Measurements from ENCODE around the gene SIAE. TPM values are rescaled to one million over a fixed set of nuclear protein-coding genes. Genes with fewer than 3 reads are reported as not detected.

SIAE gene
- total and polyA plus RNA-seq, 2 of the 4 experiments (the other 2 are of a cell fraction), result 4.7 to 12.0 TPM

DNA sequence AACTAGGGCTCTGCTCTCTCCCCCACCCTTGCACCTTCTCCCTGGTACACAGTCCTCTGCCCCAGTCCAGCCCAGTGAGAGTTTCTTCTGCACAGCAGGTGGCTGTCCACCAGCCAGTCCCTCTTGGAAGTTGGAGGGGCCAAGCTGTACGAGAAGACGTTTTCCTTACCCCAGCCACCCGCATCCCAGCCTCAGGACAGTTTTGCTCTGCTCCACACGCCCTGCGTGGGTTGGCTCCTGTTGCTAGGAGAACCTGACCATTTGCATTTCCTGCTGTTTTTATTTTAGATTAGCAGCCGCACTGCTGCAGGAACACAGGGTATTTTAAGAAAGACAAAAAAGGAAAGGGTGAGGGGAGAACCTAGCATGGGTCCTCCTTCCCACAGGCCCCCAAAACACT, 48.6 kb upstream of the SIAE start:
- no peak overlapping the region for H2AK9ac ChIP-seq (replicated peaks; ENCODE audit: low read depth, low read length, poor library complexity)
- no peak overlapping the region for H4K8ac ChIP-seq (ENCODE audit: low read depth in 2 of 2, low read length in 2 of 2)
- no peak overlapping the region for H3K9ac ChIP-seq (ENCODE audit: low read depth, low read length)
- H3K9me1 ChIP-seq (ENCODE audit: insufficient read depth, low read length), result peaks cover 12% of the 10 kb centered on the region
- H2BK20ac ChIP-seq (ENCODE audit: low read depth, low read length), result no peak overlapping the region
- no peak overlapping the region for H2BK120ac ChIP-seq (ENCODE audit: low read depth, low read length)
- H3K4me2 ChIP-seq (ENCODE audit: low read depth, low read length), result no peak overlapping the region
- no peak overlapping the region for H2BK15ac ChIP-seq (ENCODE audit: low read depth, low read length)
- peaks cover 36% of the 10 kb centered on the region for H3K27me3 ChIP-seq (ENCODE audit: control insufficient read depth, insufficient read depth, low read length)
- BruUV-seq (replicated peaks), result no TSS peak
- H2BK5ac ChIP-seq (ENCODE audit: low read depth, low read length, poor library complexity, severe bottlenecking), result no peak overlapping the region
- in situ Hi-C loops (cut with MboI; ENCODE audit: low sequenced_read_pairs), result no loop called here
- ChIA-PET CTCF (no interaction called here), POLR2A (ENCODE audit: unreplicated experiment) (no interaction called here)
- TF ChIP-seq MXI1 (IDR thresholded peaks at IDR 0.05; ENCODE audit: borderline replicate concordance, low read depth, low read length), result no peak
- TF ChIP-seq RFX5 (IDR thresholded peaks at IDR 0.05; ENCODE audit: low read depth, low read length), result no peak
- TF ChIP-seq, protein P1, sequence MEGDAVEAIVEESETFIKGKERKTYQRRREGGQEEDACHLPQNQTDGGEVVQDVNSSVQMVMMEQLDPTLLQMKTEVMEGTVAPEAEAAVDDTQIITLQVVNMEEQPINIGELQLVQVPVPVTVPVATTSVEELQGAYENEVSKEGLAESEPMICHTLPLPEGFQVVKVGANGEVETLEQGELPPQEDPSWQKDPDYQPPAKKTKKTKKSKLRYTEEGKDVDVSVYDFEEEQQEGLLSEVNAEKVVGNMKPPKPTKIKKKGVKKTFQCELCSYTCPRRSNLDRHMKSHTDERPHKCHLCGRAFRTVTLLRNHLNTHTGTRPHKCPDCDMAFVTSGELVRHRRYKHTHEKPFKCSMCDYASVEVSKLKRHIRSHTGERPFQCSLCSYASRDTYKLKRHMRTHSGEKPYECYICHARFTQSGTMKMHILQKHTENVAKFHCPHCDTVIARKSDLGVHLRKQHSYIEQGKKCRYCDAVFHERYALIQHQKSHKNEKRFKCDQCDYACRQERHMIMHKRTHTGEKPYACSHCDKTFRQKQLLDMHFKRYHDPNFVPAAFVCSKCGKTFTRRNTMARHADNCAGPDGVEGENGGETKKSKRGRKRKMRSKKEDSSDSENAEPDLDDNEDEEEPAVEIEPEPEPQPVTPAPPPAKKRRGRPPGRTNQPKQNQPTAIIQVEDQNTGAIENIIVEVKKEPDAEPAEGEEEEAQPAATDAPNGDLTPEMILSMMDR (conservative IDR thresholded peaks at IDR 0.05; ENCODE audit: low read depth, low read length), result no peak
- no peak for TF ChIP-seq RCOR1 (IDR thresholded peaks at IDR 0.05; ENCODE audit: insufficient replicate concordance, low read length)
- no peak for TF ChIP-seq RAD21 (IDR thresholded peaks at IDR 0.05; ENCODE audit: low read length)
- TF ChIP-seq POLR2A (IDR thresholded peaks at IDR 0.05; ENCODE audit: low read depth, low read length), result no peak
- TF ChIP-seq SMC3 (IDR thresholded peaks at IDR 0.05; ENCODE audit: low read depth, low read length), result no peak
- no peak for TF ChIP-seq BHLHE40 (IDR thresholded peaks at IDR 0.05; ENCODE audit: low read depth, low read length)
- no peak for TF ChIP-seq FOS (IDR thresholded peaks at IDR 0.05; ENCODE audit: low read depth, low read length)
- no peak for TF ChIP-seq CEBPB (IDR thresholded peaks at IDR 0.05; ENCODE audit: low read depth, low read length)
- TF ChIP-seq, protein P2, sequence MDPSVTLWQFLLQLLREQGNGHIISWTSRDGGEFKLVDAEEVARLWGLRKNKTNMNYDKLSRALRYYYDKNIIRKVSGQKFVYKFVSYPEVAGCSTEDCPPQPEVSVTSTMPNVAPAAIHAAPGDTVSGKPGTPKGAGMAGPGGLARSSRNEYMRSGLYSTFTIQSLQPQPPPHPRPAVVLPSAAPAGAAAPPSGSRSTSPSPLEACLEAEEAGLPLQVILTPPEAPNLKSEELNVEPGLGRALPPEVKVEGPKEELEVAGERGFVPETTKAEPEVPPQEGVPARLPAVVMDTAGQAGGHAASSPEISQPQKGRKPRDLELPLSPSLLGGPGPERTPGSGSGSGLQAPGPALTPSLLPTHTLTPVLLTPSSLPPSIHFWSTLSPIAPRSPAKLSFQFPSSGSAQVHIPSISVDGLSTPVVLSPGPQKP (IDR thresholded peaks at IDR 0.05; ENCODE audit: borderline replicate concordance, low read depth, low read length), result no peak
- no peak overlapping the region for H3K27ac ChIP-seq (ENCODE audit: insufficient read depth, low read length)
- no peak overlapping the region for H4K91ac ChIP-seq (ENCODE audit: insufficient read depth, low read depth, low read length)
- H3K36me3 ChIP-seq (ENCODE audit: control insufficient read depth, insufficient read depth, low read length), result no peaks in the 10 kb centered on the region
- H3K4ac ChIP-seq (ENCODE audit: low read depth, low read length), result no peak overlapping the region
- H3K4me1 ChIP-seq (ENCODE audit: control insufficient read depth, insufficient read depth, low read length), result peaks cover 6% of the 10 kb centered on the region
- H3K9me3 ChIP-seq (ENCODE audit: control insufficient read depth, insufficient read depth, low read length), result no peaks in the 10 kb centered on the region
- DNase-seq (no peak), ATAC-seq (ENCODE audit: low read depth) (no peak)
- intact Hi-C loops (cut with micrococcal nuclease), result no loop called here
- no peaks in the 10 kb centered on the region for H3K79me1 ChIP-seq (ENCODE audit: low read depth in 1 of 2, low read length in 2 of 2)
- no peak overlapping the region for H3K23ac ChIP-seq (ENCODE audit: low read depth, low read length)
- H3K18ac ChIP-seq (ENCODE audit: low read depth, low read length), result no peak overlapping the region
- no peak overlapping the region for H4K5ac ChIP-seq (ENCODE audit: low read depth, low read length)
- H2AFZ ChIP-seq (replicated peaks; ENCODE audit: low read length, poor library complexity), result no peak overlapping the region
- dilution Hi-C loops (cut with HindIII; ENCODE audit: low sequenced_read_pairs, unreplicated experiment), result no loop called here
- no peak overlapping the region for H3K56ac ChIP-seq (ENCODE audit: extremely low read depth, insufficient read depth, low read length)
- no peaks in the 10 kb centered on the region for H4K20me1 ChIP-seq (ENCODE audit: insufficient read depth, low read length)
- no peak overlapping the region for H3K4me3 ChIP-seq (ENCODE audit: insufficient read depth, low read depth, low read length)
- H2AK5ac ChIP-seq (ENCODE audit: low read depth, low read length), result no peak overlapping the region
- H3K14ac ChIP-seq (replicated peaks; ENCODE audit: low read depth, low read length), result no peak overlapping the region
- WGBS, 2 experiments (ENCODE audit: extremely low coverage in 2 of 2, insufficient read length in 1 of 2), result no CpG with 5 or more reads among the region's 6 CpGs
